ENCODE results near the gene ADH5.

- TF ChIP-seq REST (IDR thresholded peaks at IDR 0.05; ENCODE audit: insufficient read depth in 1 of 2, low read depth in 2 of 2, low read length in 2 of 2) (no peak), TAF1 (IDR thresholded peaks at IDR 0.05; ENCODE audit: borderline replicate concordance, insufficient read depth, low read length) (no peak), SIN3A (IDR thresholded peaks at IDR 0.05; ENCODE audit: borderline replicate concordance, insufficient read depth, low read length) (no peak), POLR2AphosphoS5 (IDR thresholded peaks at IDR 0.05; ENCODE audit: low read depth, low read length) (no peak), FOXP2 (optimal IDR thresholded peaks at IDR 0.05; ENCODE audit: borderline replicate concordance, extremely low read depth, extremely low read length, insufficient read depth) (no peak)
Observed at GRCh38 chr4:99134586-99134985, 46.0 kb upstream of the ADH5 start.
